ENCODE measurements around the gene SPRR2F. TPM values are rescaled to one million over a fixed set of nuclear protein-coding genes. Genes with fewer than 3 reads are reported as not detected.

SPRR2F gene, protein sequence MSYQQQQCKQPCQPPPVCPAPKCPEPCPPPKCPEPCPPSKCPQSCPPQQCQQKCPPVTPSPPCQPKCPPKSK
- total RNA-seq, result not detected in 2 replicates

DNA sequence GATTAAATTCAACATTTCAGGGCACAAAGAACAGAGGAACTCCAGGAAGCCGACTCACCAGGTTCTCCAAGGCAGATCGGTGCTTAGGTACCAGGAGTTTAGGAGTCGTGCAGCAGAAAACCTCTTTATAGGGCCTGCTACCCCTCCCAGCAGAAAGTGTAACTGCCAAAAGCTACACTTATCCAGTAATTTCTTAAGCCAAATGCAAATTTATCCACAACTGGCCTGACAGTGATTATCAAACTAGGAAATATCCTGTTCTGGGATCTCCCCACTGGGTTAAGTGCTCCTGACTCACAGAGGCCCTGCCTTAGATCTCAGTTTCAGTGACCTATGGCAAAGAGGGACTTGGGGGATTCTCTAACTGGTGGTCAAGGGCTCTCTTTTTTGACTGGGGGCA is at the start of gene SPRR2F:
Gene SPRR2F, minus strand, starts transcription at position 101 of the 400 bp plus-strand sequence. CDS start 783 bp downstream, outside the sequence.

DNA sequence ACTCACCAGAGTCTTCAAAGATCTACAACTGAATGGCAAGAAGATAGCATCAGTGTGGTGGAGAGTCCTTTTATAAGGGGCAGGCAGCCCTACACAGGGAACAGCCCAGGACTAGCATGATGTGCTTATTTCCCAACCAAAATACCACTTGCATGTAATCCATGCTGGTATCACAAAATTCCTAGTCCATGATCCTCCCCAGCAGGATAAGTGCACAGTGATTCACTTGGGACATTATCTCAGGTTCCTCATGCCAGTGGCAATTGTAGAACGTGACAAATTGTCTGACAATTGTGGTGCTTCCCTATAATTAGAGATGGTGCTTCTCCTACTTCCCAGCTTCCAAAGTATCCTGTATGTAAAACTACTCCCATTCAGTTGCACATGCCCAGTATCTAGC is 37.5 kb upstream of the SPRR2F start, which contains the start of gene SPRR2G:
Gene SPRR2G, minus strand, starts transcription at position 45 of the 400 bp plus-strand sequence. CDS start 780 bp downstream, outside the sequence.

DNA sequence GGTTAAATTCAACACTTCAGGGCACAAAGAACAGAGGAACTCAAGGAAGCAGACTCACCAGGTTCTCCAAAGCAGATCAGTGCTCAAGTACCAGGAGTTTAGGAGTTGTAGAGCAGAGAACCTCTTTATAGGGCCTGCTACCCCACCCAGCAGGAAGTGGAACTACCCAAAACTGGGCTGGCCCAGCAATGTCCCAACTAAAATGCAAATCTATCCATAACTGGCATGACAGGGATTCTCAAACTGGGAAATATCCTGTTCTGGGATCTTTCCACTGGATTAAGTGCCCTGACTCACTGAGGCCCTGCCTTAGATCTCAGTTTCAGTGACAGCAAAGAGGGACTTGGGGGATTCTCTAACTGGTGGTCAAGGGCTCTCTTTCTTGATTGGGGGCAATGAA is 18.9 kb downstream of the SPRR2F start, which contains the start of gene SPRR2E:
Gene SPRR2E, minus strand, starts transcription at position 101 of the 400 bp plus-strand sequence. CDS start 775 bp downstream, outside the sequence.

DNA sequence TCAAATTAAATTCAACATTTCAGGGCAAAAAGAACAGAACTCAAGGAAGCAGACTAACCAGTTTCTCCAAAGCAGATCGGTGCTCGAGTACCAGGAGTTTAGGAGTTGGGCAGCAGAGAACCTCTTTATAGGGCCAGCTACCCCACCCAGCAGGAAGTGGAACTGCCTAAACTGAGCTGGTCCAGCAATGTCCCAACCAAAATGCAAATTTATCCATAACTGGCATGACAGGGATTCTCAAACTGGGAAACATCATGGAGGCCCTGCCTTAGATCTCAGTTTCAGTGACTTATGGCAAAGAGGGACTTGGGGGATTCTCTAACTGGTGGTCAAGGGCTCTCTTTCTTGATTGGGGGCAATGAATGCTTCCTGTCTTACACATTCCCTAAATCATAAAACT is 41.8 kb downstream of the SPRR2F start, which contains the start of gene SPRR2B:
Gene SPRR2B, minus strand, starts transcription at position 101 of the 400 bp plus-strand sequence. CDS start 772 bp downstream, outside the sequence.

Other genes with a start within 250 kb of the SPRR2F start
- gene SMCP, start 235.2 kb downstream of the SPRR2F start, total RNA-seq, result not detected in 2 replicates
- not detected in 2 replicates for gene IVL, start 205.0 kb downstream of the SPRR2F start, total RNA-seq
- not detected in 2 replicates for gene SPRR5, start 166.3 kb downstream of the SPRR2F start, total RNA-seq
- gene SPRR4, start 142.9 kb downstream of the SPRR2F start, total RNA-seq, result not detected in 2 replicates
- not detected in 2 replicates for gene SPRR1A, start 129.4 kb downstream of the SPRR2F start, total RNA-seq
- gene SPRR3, start 111.8 kb downstream of the SPRR2F start, total RNA-seq, result 0.43 TPM in 1 of 2 replicates, not detected in the other
- gene SPRR1B, start 82.3 kb downstream of the SPRR2F start, total RNA-seq, result 0.17 TPM in 1 of 2 replicates, not detected in the other
- not detected in 2 replicates for gene SPRR2D, start 72.4 kb downstream of the SPRR2F start, total RNA-seq
- gene SPRR2A, start 56.0 kb downstream of the SPRR2F start, total RNA-seq, result not detected in 2 replicates
- not detected in 2 replicates for gene SPRR2B, start 41.9 kb downstream of the SPRR2F start, total RNA-seq
- gene SPRR2E, start 19.0 kb downstream of the SPRR2F start, total RNA-seq, result not detected in 2 replicates
- not detected in 2 replicates for gene SPRR2G, start 37.4 kb upstream of the SPRR2F start, total RNA-seq
- not detected in 2 replicates for gene LELP1, start 89.9 kb upstream of the SPRR2F start, total RNA-seq
- not detected in 2 replicates for gene PRR9, start 104.1 kb upstream of the SPRR2F start, total RNA-seq
- gene LORICRIN, start 146.2 kb upstream of the SPRR2F start, total RNA-seq, result not detected in 2 replicates
- gene PGLYRP3, start 199.4 kb upstream of the SPRR2F start, total RNA-seq, result not detected in 2 replicates
- gene PGLYRP4, start 235.3 kb upstream of the SPRR2F start, total RNA-seq, result not detected in 2 replicates
- gene S100A9, start 244.3 kb upstream of the SPRR2F start, total RNA-seq, result 1.1 and 2.5 TPM in 2 replicates